Stimulated activated CD4-positive, alpha-beta T cell treated with anti-CD3 and anti-CD28 coated beads, Interleukin-2, amount 100 ng/mL, for 24 hours (primary cell): Measurements from ENCODE around the gene KIF25.

ENCODE experiments used
- DNase-seq, 2 donors: peaks; one replicate each; pipeline ENCODE4 v3.0.0-alpha.2; 2020

KIF25 gene

DNA sequence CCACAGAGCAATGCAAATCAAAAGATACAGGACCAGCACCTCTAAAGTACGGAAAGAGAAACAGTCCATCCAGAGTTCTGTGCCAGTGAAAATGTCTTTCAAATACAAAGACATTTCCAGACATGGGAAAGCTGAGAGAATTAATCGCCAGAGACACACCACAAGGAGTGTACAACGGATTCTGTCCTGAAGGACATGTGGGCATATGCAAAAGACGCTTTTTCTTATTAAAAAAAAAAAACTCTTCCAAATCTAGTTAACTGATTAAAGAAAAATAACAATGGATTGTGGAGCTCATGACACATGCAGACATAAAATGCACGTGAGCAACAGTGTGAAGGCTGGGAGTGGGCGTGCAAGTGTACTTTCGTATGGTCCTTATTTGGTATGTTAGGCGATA lies 22.8 kb downstream of the KIF25 start:
- DNase-seq = no peak

DNA sequence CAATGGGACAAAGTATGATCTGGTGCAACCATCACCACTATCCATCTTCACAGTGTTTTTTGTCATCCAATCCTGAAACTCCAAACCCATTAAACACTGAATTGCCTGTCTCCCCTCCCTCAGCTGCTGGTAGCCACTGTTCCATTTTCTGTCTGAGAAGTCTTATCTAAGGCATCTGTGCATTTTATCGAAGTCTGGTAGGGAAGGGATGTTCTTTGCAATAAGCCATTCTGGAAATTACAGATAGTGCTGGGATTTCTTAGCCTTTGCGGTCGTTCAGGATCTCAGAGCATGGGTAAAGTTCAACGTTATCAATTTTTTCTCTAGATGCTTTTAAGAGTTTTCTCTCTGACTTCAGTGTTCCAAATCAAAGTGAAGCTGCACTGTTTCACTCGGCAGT lies 24.1 kb downstream of the KIF25 start:
- DNase-seq = no peak

DNA sequence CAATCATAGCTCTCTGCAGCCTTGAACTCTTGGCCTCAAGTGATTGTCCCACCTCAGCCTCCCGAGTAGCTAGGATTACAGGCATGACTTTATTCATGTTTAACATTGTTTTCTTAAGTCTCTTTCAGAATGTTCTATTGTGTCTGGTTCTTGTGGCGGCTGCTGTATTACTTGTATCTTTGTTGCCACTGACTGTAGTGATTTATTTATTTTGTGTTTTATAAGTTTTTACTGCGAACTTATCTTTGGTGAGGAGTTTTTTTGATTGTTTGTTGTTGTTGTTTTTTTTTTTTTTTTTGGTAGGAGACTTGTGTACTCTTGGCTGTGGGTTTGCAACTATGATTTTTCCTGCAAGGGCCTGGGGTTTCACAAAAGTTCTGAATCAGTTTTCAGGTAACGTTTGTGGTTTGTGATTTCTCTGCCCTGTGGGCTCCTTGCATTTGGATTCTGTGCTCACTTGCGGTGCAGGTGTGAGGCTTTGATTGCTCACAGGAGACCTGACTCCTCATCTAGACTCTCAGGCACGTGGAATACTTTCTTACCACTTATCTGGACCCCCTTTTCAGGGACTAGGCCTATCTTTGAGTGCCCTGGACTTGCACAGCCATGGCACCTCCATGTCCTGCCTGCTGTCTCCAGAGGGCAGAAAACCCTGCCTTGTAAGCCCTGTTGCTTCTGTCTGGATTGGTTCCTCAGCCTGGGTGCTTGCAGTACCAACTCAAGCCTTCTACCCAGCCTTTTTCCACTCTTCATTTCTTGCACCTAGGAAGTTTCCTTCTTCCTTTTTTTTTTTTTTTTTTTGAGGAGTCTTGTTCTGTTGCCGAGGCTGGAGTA lies 25.2 kb downstream of the KIF25 start:
- no peak for DNase-seq

- no peak for DNase-seq
Measured at GRCh38 chr6:168024951-168025510, 27.6 kb downstream of the KIF25 start.

DNA sequence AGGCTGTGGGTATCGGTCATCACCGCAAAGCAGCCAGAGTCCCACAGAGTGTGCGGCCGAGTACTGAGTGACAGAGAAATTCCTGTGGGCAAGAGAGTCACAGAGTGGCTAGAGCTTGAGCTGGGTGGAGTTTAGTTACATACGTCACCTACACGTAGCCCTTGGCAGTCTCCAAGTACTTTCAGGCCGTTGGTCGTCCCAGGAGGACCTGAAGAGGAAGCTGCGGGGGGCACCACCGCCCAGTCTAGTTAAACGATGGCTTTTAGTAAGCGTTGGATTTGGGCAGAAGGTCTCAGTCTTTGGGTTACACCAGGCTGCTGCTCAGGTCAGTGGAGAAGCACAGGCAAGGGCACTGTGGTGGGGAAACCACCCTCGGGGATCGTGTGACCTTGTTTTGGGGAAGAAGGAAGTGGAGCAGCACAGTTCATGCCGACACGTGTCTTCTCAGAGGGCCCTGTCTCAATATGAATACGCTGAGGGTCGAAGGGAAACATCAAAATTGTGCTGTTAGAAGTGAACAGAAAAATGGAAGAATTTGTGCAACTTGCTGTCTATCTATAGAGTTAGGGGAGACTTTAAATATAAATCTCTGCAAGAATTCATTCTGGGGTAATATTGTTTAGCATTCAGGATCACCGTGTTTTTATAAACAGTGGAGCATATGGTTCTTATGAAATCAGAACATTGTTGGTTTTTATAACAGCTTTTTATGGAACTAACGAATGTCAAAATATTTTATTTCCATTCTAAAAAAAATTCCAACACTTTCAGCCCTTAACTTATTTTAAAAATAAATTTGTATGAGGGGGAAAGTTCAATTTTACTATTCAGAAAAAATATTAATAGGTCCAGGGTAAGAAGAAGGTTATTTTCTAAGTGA lies 28.6 kb downstream of the KIF25 start:
- DNase-seq = no peak

- no peak for DNase-seq
Measured at GRCh38 chr6:168026925-168027324, 29.5 kb downstream of the KIF25 start.

GRCh38 chr6:168027521-168027920 lies 30.1 kb downstream of the KIF25 start:
- no peak for DNase-seq

DNA sequence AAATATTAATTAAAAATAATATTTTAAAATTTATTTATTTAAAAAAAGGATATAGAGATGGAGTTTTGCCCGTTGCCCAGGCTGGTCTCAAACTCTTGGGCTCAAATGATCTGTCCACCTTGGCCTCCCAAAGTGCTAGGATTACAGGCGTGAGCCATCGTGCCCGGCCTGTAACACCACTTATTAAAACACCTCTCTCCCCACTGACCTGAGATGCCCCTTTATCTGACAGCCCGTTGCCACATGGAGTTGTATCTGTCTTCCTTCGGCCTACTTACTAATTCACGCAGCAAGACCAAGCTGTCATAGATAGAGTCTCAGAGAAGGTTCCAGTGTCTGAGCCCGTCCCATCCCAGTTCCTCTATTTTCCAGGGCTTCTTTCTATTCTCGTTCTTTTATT lies 30.7 kb downstream of the KIF25 start:
- no peak for DNase-seq

DNA sequence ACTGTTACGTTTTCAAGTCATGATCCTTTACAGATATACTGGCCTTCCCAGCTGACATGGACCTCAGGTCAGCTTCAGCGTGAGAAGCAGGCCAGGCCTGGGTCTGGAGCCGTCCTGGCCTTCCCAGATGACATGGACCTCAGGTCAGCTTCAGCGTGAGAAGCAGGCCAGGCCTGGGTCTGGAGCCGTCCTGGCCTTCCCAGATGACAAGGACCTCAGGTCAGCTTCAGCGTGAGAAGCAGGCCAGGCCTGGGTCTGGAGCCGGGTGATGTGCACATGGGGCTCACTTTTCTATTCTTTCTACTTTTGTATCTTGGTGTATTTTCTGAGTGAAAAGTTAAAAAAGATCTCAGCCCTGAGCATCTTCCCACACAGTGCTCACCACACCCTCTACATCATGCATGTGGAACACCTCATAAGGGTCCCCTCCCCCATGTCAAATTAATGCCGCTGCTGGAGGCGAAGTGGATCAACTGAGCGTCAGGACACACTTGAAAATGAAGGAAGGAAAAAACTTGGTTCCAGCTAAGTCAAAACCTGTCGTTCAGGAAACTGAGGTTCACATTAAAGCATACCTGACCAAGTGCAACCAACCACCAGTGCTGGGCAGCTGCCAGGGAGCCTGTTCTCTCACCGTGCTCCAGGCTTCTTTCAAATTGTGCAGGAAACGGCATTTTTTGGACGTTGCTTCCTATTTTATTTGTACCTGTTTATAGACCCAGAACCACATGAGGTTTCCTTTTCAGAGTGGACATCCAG lies 32.2 kb downstream of the KIF25 start:
- DNase-seq = no peak

GRCh38 chr6:168030218-168030746 lies 32.8 kb downstream of the KIF25 start:
- no peak for DNase-seq

DNA sequence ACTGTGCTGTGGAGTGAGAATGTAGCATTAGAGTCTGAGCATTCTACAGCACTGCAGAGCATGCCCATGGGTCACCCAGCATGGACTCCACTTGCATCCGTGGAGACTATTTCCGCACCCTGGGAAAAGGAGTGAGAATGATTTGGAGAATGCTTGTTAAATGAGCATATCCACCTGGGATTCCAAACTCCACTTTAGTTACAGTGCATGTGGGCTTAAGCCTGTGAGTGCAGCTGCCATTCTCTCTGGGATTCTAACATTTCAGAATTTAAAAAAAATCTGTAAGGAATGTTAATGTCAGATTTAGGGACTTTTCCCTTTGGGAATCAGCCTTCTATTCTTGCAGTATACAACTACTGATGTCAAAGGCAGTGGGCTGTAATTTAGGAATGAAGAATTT lies 33.4 kb downstream of the KIF25 start:
- no peak for DNase-seq

DNA sequence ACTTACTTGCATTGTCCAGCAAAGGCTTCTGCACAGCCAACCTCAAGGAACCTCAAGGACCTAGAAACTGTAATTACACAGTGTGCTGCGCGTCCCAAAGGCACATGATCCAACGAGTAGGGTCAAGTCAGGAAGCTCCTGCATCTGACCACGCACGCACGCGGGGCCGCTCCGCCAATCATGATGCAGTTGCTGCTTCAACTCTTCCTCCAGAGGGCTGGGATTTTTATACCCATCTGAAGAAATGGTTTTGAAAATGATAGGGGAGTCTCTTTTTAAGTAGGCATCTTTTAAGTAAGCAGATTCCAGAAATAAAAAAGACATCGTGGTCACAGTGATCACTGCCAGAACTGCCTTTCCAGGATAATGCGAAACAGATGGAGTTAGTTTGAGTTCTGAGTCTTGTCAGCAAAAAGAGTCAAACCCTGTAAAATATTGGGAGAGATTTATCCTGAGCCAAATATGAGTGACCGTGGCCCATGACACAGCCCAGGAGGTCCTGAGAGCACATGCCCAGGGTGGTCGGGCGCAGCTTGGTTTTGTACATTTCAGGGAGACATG lies 34.0 kb downstream of the KIF25 start:
- no peak for DNase-seq

- no peak for DNase-seq
Measured at GRCh38 chr6:168032005-168032760, 34.7 kb downstream of the KIF25 start.

- DNase-seq = no peak
Measured at GRCh38 chr6:168033791-168034190, 36.3 kb downstream of the KIF25 start.

DNA sequence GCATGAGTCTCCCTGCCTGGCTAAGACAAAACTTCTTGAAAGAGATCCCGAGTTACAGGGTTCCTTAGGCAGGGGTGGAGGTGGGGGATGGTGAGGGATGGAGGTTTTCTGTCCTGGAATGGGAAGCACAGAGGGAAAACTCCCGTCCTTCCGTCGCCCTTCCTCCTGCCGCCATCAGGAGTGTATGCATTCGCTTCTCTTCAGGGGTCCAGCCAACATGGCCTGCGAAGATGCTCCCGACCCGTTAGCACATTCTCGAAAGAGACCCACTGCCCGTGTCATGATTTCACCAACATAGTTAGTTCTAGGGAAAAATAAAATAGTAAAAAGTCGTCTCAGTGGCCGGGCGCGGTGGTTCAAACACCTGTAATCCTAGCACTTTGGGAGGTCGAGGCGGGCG lies 37.1 kb downstream of the KIF25 start:
- no peak for DNase-seq

DNA sequence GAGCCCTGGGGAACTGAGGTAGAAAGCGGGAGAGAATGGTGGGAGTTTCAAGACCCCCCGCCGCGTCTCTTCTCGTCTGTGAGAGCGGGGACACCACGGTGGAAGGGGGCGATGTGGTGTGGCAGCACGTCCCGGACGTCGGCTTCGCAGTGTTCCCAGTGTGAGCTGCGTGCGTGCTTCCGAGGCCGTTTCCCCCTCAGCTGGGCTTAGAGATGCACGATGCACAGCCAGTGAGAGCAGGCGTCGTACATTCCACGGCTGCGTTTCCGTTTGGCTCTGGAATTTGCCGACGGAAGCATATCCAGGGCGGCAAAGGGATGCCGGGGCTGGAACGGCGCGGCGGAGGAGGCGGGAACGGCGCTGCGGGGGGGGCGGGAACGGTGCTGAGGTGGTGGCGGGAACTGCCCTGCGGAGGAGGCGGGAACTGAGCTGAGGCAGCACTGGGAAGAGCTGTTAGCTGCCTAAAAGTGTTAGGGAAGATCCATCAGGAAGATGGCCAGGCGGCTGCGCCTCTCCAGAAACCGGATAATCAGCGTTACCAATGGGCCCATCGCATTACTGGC lies 37.7 kb downstream of the KIF25 start:
- no peak for DNase-seq

GRCh38 chr6:168035661-168036545 lies 38.4 kb downstream of the KIF25 start:
- no peak for DNase-seq

DNA sequence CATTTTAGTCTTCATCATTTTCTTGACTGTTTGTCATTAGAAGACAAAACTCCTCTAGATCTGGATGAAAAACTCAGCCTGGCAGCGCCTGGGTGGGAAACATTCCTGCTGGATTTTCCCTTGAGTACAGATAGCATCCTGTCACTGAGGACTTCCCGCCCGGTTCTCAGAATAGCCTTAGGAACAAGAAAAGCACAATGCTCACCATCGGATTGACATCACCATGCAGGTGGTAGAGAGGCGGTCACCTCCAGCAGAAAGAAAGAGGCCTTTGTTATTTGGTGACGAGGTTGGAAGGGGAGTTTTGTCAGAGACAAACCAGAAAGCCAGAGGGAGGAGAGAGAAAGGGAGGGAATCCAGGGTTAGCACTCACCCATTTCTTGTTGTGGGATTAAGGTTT lies 39.8 kb downstream of the KIF25 start:
- no peak for DNase-seq

GRCh38 chr6:168037856-168038255 lies 40.4 kb downstream of the KIF25 start:
- DNase-seq = no peak

DNA sequence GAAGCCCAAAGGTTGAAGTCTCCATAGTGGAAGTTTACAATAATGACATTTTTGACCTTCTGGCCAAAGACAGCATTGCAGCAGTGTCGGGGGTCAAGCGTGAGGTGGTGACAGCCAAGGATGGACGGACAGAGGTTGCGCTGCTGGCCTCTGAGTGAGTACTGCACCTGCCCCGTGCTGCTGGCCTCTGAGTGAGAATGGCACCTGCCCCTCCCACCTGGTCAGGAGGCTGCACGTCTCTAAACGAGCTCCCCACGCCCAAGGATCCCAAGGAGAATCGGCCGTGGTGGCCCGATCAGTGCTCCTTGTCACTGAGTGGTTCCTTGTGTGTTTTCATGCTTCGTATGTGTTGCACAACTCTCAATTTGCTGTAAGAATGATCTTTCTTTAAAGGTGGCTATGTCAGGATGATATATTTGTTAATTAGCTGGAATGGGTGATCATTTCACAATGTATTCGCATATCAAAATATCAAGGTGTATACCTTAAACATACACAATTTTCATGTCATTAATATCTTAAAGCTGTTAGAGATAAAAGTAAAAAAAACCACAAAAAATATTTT lies 41.2 kb downstream of the KIF25 start:
- DNase-seq = no peak
